C4-2B (cell line): ENCODE data around the gene CAMK4.

Experiments
- ZFX ChIP-seq: fragments of 450-650 bp; IDR thresholded peaks from 2 replicates; pipeline ENCODE4 v1.6.1; 2017
- TF ChIP-seq, protein P1 (sequence below): fragments of 450-650 bp; conservative IDR thresholded peaks from 2 replicates; pipeline ENCODE4 v1.5.1; 2017; ENCODE audit warnings: mild to moderate bottlenecking

DNA sequence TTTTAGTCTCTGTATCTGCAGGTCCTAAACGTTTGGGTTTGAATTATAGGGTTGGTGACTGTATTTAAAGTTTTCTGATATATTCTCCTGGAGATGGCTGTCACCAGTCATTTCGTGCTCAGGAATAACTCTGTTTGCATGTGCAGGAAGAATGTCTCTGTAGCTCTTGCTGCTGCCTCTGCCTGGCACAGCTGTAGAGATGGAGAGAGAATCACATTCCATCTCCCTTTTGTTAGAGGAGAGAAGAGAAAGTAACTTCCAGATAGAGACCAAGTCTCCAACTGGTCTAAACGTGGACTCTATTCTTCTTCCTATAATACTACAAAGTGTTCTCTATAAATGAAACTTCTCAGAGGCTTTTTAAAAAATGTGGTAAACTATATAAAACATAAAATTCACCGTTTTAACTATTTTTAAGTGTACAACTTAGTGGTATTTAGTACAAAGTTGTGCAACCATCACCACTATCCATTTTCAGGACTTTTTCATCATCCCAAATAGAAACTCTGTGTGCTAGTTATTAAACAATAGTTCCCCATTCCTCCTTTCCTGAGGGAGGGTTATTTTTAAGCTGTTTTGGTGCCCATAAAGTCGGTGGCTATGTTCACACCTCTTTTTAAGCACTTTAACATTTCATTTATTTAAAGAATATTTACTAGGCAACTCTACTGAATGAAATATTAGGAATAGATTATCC, 308.9 kb downstream of the CAMK4 start:
- TF ChIP-seq, protein P1, sequence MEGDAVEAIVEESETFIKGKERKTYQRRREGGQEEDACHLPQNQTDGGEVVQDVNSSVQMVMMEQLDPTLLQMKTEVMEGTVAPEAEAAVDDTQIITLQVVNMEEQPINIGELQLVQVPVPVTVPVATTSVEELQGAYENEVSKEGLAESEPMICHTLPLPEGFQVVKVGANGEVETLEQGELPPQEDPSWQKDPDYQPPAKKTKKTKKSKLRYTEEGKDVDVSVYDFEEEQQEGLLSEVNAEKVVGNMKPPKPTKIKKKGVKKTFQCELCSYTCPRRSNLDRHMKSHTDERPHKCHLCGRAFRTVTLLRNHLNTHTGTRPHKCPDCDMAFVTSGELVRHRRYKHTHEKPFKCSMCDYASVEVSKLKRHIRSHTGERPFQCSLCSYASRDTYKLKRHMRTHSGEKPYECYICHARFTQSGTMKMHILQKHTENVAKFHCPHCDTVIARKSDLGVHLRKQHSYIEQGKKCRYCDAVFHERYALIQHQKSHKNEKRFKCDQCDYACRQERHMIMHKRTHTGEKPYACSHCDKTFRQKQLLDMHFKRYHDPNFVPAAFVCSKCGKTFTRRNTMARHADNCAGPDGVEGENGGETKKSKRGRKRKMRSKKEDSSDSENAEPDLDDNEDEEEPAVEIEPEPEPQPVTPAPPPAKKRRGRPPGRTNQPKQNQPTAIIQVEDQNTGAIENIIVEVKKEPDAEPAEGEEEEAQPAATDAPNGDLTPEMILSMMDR: no peak
- no peak for TF ChIP-seq ZFX
